WERI-Rb-1 (cell line): Measurements from ENCODE around the gene PLA2G2C.
"Not testable (repeated sequence)": the region's sequence is repeated elsewhere in the genome, so short reads cannot be mapped to it uniquely, and the experiment has no call there.

Experiments
- DNase-seq: peaks from one replicate; pipeline ENCODE4 v3.0.0-alpha.2; 2020
- H3K27ac ChIP-seq: fragments of 250-450 bp; sonication (Bioruptor Pico); 2 replicates; pipeline ENCODE4 v1.5.1; 2020; ENCODE audit warnings: mild to moderate bottlenecking, moderate library complexity
- H3K27me3 ChIP-seq: fragments of 250-450 bp; sonication (Bioruptor Pico); 2 replicates; pipeline ENCODE4 v1.5.1; 2021; ENCODE audit warnings: mild to moderate bottlenecking, low read depth, moderate library complexity; ENCODE audit not compliant: insufficient read depth, severe bottlenecking
- H3K36me3 ChIP-seq: fragments of 250-450 bp; sonication (Bioruptor Pico); 2 replicates; pipeline ENCODE4 v1.5.1; 2020; ENCODE audit warnings: mild to moderate bottlenecking, moderate library complexity
- H3K4me3 ChIP-seq: 2 replicates; pipeline ENCODE4 v1.5.1; 2011; ENCODE audit warnings: low read depth, mild to moderate bottlenecking, control low read depth, low read length
- H3K9me3 ChIP-seq: fragments of 250-450 bp; sonication (Bioruptor Pico); 2 replicates; pipeline ENCODE4 v1.5.1; 2021; ENCODE audit warnings: mild to moderate bottlenecking, moderate library complexity; ENCODE audit not compliant: severe bottlenecking
- CTCF ChIP-seq: IDR thresholded peaks from 2 replicates; pipeline ENCODE4 v1.5.1; 2011; ENCODE audit warnings: low read depth, mild to moderate bottlenecking, control low read depth, inconsistent platforms, low read length

Gene PLA2G2C

DNA sequence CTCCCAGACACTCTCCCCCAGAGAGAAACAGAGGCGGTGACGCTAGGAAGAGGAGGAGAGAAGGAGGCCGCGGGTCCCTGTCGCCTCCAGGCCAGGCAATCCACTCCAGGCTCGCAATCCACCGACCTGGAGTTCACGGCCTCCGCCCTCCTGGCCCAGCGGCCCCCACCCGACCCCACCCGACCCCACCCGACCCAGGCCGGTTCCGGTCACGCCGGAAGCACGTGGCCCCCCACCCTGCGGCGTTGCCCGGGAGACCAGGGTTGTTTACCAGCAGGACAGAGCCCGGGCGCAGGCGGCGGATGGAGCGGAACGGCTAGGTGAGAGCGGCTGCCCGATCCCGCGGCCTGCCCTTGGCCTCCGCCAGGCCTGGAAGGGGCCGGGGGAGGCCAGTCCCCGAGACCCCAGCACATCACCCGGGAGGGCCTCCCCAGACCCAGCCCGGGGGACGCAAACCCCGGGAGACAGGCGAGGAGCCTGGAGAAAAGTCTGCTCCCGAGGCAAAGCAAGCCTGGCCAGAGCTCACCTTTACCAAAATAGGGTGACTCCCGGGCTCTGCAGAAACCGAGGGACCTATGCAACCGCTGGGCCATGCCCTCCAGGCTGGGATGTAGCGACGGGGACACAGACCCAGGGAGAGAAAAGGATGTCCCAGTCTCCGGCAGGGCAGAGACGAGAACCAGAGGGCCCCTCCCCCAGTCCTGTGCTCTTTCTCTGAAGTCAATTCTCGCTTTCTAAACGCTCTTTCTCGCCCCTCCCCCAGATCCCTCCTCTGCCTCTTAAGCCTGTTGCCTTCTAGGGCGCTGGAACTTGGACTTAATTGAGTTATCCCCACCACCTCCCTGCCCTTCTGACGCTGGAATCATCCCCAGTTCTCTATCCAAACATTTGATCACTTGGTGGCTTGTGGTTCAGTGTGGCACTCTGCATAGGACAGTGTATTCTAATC lies at the start of gene PLA2G2C, which contains the start of gene UBXN10:
Gene PLA2G2C, minus strand, starts transcription at position 685 of the 949 bp plus-strand sequence. CDS start 9,155 bp downstream, outside the sequence.
Gene UBXN10, plus strand, starts transcription at position 263 of the 949 bp plus-strand sequence. CDS start 4,466 bp downstream, outside the sequence.
- no peaks in the 10 kb centered on the region for H3K9me3 ChIP-seq
- no peak for TF ChIP-seq CTCF
- peak within 1 kb of the TSS; percentile 48 for H3K4me3 ChIP-seq
- peaks cover 20% of the 10 kb centered on the region for H3K27me3 ChIP-seq
- H3K36me3 ChIP-seq, result no peaks in the 10 kb centered on the region
- peak; percentile 64 for DNase-seq
- no peak within 1 kb of the TSS for H3K27ac ChIP-seq

DNA sequence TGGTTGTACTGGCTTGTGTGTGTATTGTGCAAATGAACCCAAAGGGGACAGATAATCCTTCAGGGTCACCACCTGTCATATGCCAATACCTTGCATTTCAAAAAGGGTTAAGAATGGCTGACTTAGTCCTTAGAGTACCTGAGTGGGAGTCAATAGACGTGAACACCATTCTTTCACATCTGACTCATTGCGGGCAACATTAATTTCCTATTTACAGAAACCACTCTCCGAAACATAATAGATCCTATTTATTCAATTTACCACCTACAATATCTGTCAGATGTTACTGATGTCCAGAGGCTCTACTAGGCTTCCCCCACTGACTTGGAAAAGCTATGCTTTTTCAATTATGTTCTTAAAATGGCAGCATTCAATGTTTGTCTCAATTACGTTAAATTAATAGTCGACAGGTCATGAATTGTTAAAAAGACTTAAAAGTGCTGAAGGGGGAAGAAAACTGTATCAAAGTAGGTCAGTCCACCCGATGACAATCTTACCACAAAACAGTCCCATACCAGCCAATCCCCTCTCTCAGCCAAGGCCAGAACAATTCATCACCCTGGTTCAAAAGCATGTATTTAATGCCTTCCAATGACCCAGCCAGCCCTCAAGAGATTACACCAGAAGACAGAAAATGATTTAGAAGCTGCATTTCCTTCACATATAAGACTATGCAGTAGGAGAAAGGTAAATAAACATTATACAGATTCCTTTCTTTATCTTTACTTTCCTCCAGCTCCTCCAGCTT lies 48.6 kb upstream of the PLA2G2C start:
- Histone ChIP-seq H3K27ac (no peak overlapping the region), H3K27me3 (no peaks in the 10 kb centered on the region), H3K9me3 (no peaks in the 10 kb centered on the region), H3K4me3 (no peak overlapping the region), H3K36me3 (no peaks in the 10 kb centered on the region)
- TF ChIP-seq CTCF, result no peak
- no peak for DNase-seq

- Histone ChIP-seq H3K9me3 (no peaks in the 10 kb centered on the region), H3K27me3 (peaks cover 3% of the 10 kb centered on the region), H3K36me3 (no peaks in the 10 kb centered on the region), H3K27ac (no peak overlapping the region), H3K4me3 (no peak overlapping the region)
- TF ChIP-seq CTCF, result no peak
- DNase-seq, result no peak
Observed at GRCh38 chr1:20233866-20234265, 47.5 kb upstream of the PLA2G2C start.

DNA sequence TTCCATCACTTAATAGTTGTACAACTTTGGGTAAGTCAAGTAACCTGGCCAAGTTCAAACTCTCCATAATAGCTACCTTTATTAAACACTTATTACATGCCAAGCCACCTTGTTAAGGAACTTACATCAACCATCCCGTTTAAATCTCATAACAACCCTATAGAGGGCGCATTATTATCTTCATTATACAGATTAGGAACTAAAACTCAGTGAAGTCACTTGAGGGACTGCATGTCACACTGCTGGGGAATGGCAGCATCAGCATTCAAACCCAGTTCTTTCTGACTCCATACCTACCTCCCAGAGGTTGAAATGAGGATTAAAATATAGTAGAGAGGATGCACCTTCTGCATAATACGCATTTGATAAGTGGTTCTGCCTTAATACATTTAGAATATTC lies 47.1 kb upstream of the PLA2G2C start:
- Histone ChIP-seq H3K9me3 (no peaks in the 10 kb centered on the region), H3K36me3 (no peaks in the 10 kb centered on the region)
- DNase-seq, result no peak

GRCh38 chr1:20232564-20232963 lies 46.2 kb upstream of the PLA2G2C start:
- not testable (repeated sequence) for H3K27ac ChIP-seq, H3K9me3 ChIP-seq, H3K27me3 ChIP-seq, H3K4me3 ChIP-seq, DNase-seq, H3K36me3 ChIP-seq

More for the DNA sequence above, 47.1 kb upstream of the PLA2G2C start:
- 0 out of 2 replicates have a peak, but pooled peaks have one; percentile 13 for TF ChIP-seq CTCF
- Histone ChIP-seq H3K4me3 (no peak overlapping the region), H3K27me3 (peaks cover 3% of the 10 kb centered on the region), H3K27ac (no peak overlapping the region)

GRCh38 chr1:20229171-20229570 lies 42.9 kb upstream of the PLA2G2C start:
- no peak overlapping the region for H3K27ac ChIP-seq
- TF ChIP-seq CTCF, result no peak
- H3K4me3 ChIP-seq, result no peak overlapping the region
- H3K9me3 ChIP-seq, result no peaks in the 10 kb centered on the region
- no peaks in the 10 kb centered on the region for H3K36me3 ChIP-seq
- peaks cover 23% of the 10 kb centered on the region for H3K27me3 ChIP-seq
- DNase-seq, result no peak
